NB4 (cell line): ENCODE measurements around the gene MIGA2.

ENCODE experiments used
- DNase-seq: peaks from one replicate; pipeline ENCODE4 v3.0.0; 2010; ENCODE audit warnings: low read depth
- H3K4me3 ChIP-seq: one replicate; pipeline ENCODE4 v1.5.1; 2011; ENCODE audit warnings: mild to moderate bottlenecking, low read depth, low read length, moderate library complexity
- MYC ChIP-seq: IDR thresholded peaks from 2 replicates; pipeline ENCODE4 v1.6.1; 2011; ENCODE audit warnings: low read depth, low read length
- POLR2A ChIP-seq: IDR thresholded peaks from 2 replicates; pipeline ENCODE4 v1.6.1; 2011; ENCODE audit warnings: mild to moderate bottlenecking; ENCODE audit not compliant: insufficient read length; ENCODE audit errors: extremely low read depth
- TF ChIP-seq, protein P1 (sequence below): IDR thresholded peaks from one replicate; pipeline ENCODE4 v1.5.1; 2012; ENCODE audit warnings: low read depth, low read length
- TF ChIP-seq, protein P2 (sequence below): IDR thresholded peaks from 2 replicates; pipeline ENCODE4 v1.6.1; 2011; ENCODE audit warnings: low read depth, low read length

MIGA2 gene

GRCh38 chr9:129060991-129061390 is 24.6 kb downstream of the MIGA2 start:
- DNase-seq, result no peak
- H3K4me3 ChIP-seq, result no peak overlapping the region
- TF ChIP-seq, protein P1, sequence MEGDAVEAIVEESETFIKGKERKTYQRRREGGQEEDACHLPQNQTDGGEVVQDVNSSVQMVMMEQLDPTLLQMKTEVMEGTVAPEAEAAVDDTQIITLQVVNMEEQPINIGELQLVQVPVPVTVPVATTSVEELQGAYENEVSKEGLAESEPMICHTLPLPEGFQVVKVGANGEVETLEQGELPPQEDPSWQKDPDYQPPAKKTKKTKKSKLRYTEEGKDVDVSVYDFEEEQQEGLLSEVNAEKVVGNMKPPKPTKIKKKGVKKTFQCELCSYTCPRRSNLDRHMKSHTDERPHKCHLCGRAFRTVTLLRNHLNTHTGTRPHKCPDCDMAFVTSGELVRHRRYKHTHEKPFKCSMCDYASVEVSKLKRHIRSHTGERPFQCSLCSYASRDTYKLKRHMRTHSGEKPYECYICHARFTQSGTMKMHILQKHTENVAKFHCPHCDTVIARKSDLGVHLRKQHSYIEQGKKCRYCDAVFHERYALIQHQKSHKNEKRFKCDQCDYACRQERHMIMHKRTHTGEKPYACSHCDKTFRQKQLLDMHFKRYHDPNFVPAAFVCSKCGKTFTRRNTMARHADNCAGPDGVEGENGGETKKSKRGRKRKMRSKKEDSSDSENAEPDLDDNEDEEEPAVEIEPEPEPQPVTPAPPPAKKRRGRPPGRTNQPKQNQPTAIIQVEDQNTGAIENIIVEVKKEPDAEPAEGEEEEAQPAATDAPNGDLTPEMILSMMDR, result no peak
- TF ChIP-seq, protein P2, sequence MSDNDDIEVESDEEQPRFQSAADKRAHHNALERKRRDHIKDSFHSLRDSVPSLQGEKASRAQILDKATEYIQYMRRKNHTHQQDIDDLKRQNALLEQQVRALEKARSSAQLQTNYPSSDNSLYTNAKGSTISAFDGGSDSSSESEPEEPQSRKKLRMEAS, result no peak
- TF ChIP-seq POLR2A, result no peak
- no peak for TF ChIP-seq MYC

GRCh38 chr9:129063061-129063460 is 26.6 kb downstream of the MIGA2 start:
- DNase-seq, result no peak
- TF ChIP-seq, protein P2, result no peak
- TF ChIP-seq MYC, result no peak
- TF ChIP-seq, protein P1, result no peak
- no peak for TF ChIP-seq POLR2A
- H3K4me3 ChIP-seq, result no peak overlapping the region

DNA sequence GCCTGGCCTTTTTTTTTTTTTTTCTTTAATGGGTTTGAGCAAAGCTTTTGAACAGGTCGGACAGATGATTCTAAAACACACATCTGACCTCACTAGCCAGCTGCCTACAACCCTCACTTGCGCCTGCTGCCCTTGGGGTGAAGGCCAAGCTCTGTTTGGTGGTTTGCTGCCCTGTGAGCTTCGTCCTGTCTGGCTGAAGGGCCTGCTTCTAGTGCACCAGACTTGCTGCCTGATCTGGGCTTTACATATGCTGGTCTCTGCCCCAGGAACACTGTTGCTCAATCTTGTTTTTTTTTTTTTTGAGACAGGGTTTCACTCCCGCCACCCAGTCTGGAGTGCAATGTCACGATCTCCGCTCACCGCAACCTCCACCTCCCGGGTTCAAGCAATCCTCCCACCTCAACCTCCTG is 28.1 kb downstream of the MIGA2 start:
- no peak overlapping the region for H3K4me3 ChIP-seq
- peak; percentile 92 for DNase-seq
- TF ChIP-seq MYC (no peak), POLR2A (no peak)
- TF ChIP-seq, protein P1, result no peak
- TF ChIP-seq, protein P2, result no peak

- no peak for TF ChIP-seq MYC
- TF ChIP-seq, protein P1, result no peak
- no peak for TF ChIP-seq POLR2A
- TF ChIP-seq, protein P2, result no peak
- no peak overlapping the region for H3K4me3 ChIP-seq
- no peak for DNase-seq
Measured at GRCh38 chr9:129068110-129068509, 31.7 kb downstream of the MIGA2 start.

- TF ChIP-seq MYC, result peak; percentile 99
- TF ChIP-seq, protein P2, result peak; percentile 100
- TF ChIP-seq POLR2A, result peak; percentile 36
- TF ChIP-seq, protein P1, result no peak
- H3K4me3 ChIP-seq, result no peak overlapping the region
- DNase-seq, result peak; percentile 98
Measured at GRCh38 chr9:129068990-129069861, 32.8 kb downstream of the MIGA2 start.
